Transverse colon (tissue), 4 donors: ENCODE data around the gene TAS1R2. TPM values are rescaled to one million over a fixed set of nuclear protein-coding genes. Genes with fewer than 3 reads are reported as not detected.

ENCODE experiments used
- DNase-seq: peaks from one replicate; pipeline ENCODE4 v3.0.0-alpha.2; 2019
- H3K27ac ChIP-seq, 4 donors: fragments of 200-600 bp; sonication (generic); 2 replicates each; pipeline ENCODE4 v1.5.1; 2016 to 2018; ENCODE audit warnings: inconsistent platforms in 4 of 4
- H3K27me3 ChIP-seq: fragments of 200-600 bp; sonication (generic); 2 replicates; pipeline ENCODE4 v1.5.1; 2017; ENCODE audit warnings: inconsistent platforms
- H3K36me3 ChIP-seq, 4 donors: fragments of 200-600 bp; sonication (generic); 2 replicates each; pipeline ENCODE4 v1.5.1; 2017 to 2019; ENCODE audit warnings: inconsistent platforms in 4 of 4
- H3K4me1 ChIP-seq, 4 donors: fragments of 200-600 bp; sonication (generic); 2 replicates each; pipeline ENCODE4 v1.5.1; 2017 to 2020; ENCODE audit warnings: inconsistent platforms in 4 of 4
- H3K4me3 ChIP-seq, 4 donors: fragments of 200-600 bp; sonication (generic); 1 replicate in 1 of 4; 2 replicates in 3 of 4; pipeline versions ENCODE4 v1.5.1 to v1.6.1; 2017 to 2019; ENCODE audit warnings: inconsistent platforms in 4 of 4
- H3K9me3 ChIP-seq, 2 donors: fragments of 200-600 bp; sonication (generic); 2 replicates each; pipeline ENCODE4 v1.5.1; 2017 to 2019; ENCODE audit warnings: inconsistent platforms in 2 of 2
- EP300 ChIP-seq: sonication (generic); formaldehyde crosslinking; IDR thresholded peaks from one replicate; pipeline ENCODE4 v1.6.1; 2017; ENCODE audit warnings: antibody characterized with exemption, low read depth
- POLR2A ChIP-seq: fragments of 450-650 bp; IDR thresholded peaks from one replicate; pipeline ENCODE4 v1.6.1; 2016; ENCODE audit warnings: antibody characterized with exemption, mild to moderate bottlenecking, moderate library complexity
- POLR2AphosphoS5 ChIP-seq, 3 donors: sonication (generic); formaldehyde crosslinking; IDR thresholded peaks; one replicate each; pipeline ENCODE4 v1.6.1; 2016; ENCODE audit warnings: antibody characterized with exemption in 3 of 3
- WGBS, 2 donors: methylation state at CpG; one replicate each; pipeline ENCODE4 v1.1.5; 2018; ENCODE audit warnings: low coverage in 1 of 2; 5-methylcytosine and 5-hydroxymethylcytosine counted together
- in situ Hi-C, 4 donors: fragments of 200-750 bp; cut with MboI; loops; one replicate each; pipeline versions ENCODE4 v1.15.0 to v1.15.1; 2017; ENCODE audit warnings: low sequenced_read_pairs in 3 of 4, low pct_ligation_motif_present in 1 of 4, low pct_unique_long_range_greater_than_20kb in 1 of 4
- intact Hi-C: fragments of 100-400 bp; cut with DNase I; formaldehyde crosslinking; loops from one replicate; pipeline ENCODE4 v1.15.1; 2023; ENCODE audit warnings: low total_unique reads
- total RNA-seq, 4 donors: library from RNA; depleted of rRNA; stranded (reverse); fragments of >200 nt; gene quantifications; one replicate each; pipeline ENCODE4 v1.1.0, GENCODE V29; 2016
- TF ChIP-seq, protein P1 (sequence below), 5 experiments: fragments of 200-600 bp in 3 of 5; fragments of 450-650 bp in 2 of 5; sonication (generic) in 3 of 5; IDR thresholded peaks; 1 replicate in 2 of 5; 2 replicates in 3 of 5; pipeline ENCODE4 v1.5.1; 2016 to 2017; ENCODE audit warnings: antibody characterized with exemption in 5 of 5, inconsistent platforms in 3 of 5, mild to moderate bottlenecking in 2 of 5, moderate library complexity in 1 of 5

TAS1R2 gene
- total RNA-seq, 4 donors from 2014 or later, result not detected

DNA sequence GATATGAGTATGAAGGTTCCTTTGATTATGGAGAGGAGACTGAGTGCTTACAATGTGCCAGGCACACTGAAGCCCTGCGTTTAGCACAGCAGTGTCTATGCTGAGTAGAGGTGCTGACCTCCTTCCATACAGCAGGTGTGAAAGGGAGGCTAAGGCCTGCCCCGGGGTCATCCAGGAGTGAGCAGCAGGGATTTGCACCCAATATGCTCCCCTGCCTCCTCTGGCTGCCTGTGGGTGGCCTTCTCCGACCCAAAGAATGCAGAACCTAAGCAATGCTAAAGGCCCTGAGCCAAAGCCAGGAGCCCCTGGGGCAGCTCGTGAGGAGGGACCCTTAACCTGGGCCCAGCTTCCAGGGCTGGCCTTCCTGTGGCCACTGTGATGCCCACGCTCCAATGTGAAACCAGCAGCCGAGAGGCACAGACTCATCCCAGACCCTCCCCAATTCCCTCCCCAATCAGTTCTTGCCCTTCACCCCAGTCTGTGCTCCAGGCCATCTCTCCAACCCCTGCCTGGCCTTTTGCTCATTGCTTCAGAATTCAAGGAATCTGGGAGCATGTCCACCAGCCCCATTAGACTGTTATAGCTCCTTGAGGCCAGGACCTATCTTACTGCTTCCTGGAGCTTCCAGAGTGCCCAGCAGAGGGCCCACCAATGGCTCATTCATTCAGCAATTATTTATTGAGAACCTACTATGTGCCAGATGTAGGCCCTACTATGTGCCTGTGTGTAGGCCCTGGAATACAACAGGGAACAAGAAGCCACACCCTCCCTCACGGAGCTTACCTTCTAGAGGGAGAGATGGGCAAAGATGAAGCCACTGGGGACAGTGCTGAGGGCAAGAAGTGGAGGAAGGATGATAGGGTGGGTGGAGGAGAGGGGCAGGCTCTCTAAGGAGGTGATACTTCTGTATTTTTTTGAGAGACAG, 53.3 kb downstream of the TAS1R2 start:
- H3K4me1 ChIP-seq, result no peaks in the 10 kb centered on the region
- H3K27me3 ChIP-seq, result peaks cover 19% of the 10 kb centered on the region
- no peaks in the 10 kb centered on the region for H3K36me3 ChIP-seq
- no peak for DNase-seq
- TF ChIP-seq EP300 (no peak), POLR2AphosphoS5 (IDR thresholded peaks at IDR 0.05) (no peak), POLR2A (no peak)
- TF ChIP-seq, protein P1, sequence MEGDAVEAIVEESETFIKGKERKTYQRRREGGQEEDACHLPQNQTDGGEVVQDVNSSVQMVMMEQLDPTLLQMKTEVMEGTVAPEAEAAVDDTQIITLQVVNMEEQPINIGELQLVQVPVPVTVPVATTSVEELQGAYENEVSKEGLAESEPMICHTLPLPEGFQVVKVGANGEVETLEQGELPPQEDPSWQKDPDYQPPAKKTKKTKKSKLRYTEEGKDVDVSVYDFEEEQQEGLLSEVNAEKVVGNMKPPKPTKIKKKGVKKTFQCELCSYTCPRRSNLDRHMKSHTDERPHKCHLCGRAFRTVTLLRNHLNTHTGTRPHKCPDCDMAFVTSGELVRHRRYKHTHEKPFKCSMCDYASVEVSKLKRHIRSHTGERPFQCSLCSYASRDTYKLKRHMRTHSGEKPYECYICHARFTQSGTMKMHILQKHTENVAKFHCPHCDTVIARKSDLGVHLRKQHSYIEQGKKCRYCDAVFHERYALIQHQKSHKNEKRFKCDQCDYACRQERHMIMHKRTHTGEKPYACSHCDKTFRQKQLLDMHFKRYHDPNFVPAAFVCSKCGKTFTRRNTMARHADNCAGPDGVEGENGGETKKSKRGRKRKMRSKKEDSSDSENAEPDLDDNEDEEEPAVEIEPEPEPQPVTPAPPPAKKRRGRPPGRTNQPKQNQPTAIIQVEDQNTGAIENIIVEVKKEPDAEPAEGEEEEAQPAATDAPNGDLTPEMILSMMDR (IDR thresholded peaks at IDR 0.05), result no peak
- 72% methylated on average over 7 of the region's 7 CpGs; no CpG with 5 or more reads in 1 of the 2 donors for WGBS, 2 donors
- in situ Hi-C loops, result no loop called here
- H3K27ac ChIP-seq, result no peak overlapping the region
- H3K4me3 ChIP-seq, result no peak overlapping the region
- H3K9me3 ChIP-seq, result no peaks in the 10 kb centered on the region
- intact Hi-C loops, result no loop called here

DNA sequence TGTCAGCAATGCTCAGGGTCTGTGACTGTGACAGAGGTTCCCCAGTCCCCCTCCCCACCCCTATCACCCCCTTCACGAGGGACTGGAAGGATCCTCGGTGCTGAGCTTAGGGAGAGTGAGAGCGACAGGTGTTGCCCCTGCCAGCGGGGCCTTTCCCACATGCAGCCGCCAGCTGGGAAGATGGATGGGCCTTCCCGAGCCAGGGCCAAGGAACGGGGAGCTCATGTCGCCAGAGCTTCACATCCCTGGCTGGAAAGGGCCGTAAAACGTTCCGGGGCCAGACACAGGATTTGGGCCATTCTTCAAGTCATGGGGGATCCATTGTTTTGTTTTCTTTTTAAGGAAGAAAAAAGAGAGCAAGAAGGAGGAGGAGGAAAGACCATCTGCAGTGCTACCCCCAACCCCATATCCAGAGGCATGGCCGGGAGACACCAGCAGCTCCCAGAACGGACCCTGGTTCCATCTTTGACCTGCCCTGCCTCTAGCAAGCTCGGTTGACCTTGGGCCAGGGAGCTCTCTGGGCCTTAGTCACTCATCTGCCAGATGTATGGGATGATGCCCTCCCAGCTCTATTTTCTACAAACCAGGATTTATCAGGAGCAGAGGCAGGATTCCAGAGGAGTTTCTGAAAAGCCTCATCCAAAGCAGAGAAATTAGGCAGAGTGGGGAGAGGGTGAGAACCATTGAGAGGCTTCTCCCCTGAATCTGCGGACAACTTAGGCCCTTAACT, 54.1 kb downstream of the TAS1R2 start:
- 45 to 60% methylated on average over 3 to 15 of the region's 15 CpGs for WGBS, 2 donors
- no peaks in the 10 kb centered on the region for H3K9me3 ChIP-seq
- H3K36me3 ChIP-seq, result no peaks in the 10 kb centered on the region
- no peak for DNase-seq
- in situ Hi-C loops (no loop called here), intact Hi-C loops (no loop called here)
- H3K4me3 ChIP-seq, result no peak overlapping the region
- peaks cover 19% of the 10 kb centered on the region for H3K27me3 ChIP-seq
- H3K27ac ChIP-seq, result no peak overlapping the region
- TF ChIP-seq EP300 (no peak), POLR2AphosphoS5 (IDR thresholded peaks at IDR 0.05) (no peak), POLR2A (no peak)
- TF ChIP-seq, protein P1 (IDR thresholded peaks at IDR 0.05), result no peak
- H3K4me1 ChIP-seq, result no peaks in the 10 kb centered on the region

- intact Hi-C loops, result no loop called here
- no peak for TF ChIP-seq EP300
- TF ChIP-seq, protein P1 (IDR thresholded peaks at IDR 0.05), result no peak
- TF ChIP-seq POLR2A, result no peak
- TF ChIP-seq POLR2AphosphoS5 (IDR thresholded peaks at IDR 0.05), result no peak
- DNase-seq, result no peak
- H3K36me3 ChIP-seq, result no peaks in the 10 kb centered on the region
- no peak overlapping the region for H3K27ac ChIP-seq
- H3K27me3 ChIP-seq, result peaks cover 13% of the 10 kb centered on the region
- WGBS, 2 donors, result 51% methylated on average over 10 of the region's 10 CpGs; no CpG with 5 or more reads in 1 of the 2 donors
- H3K4me3 ChIP-seq, result no peak overlapping the region
- H3K9me3 ChIP-seq, result no peaks in the 10 kb centered on the region
- in situ Hi-C loops, result no loop called here
- no peaks in the 10 kb centered on the region for H3K4me1 ChIP-seq
These were observed 55.6 kb downstream of the TAS1R2 start for GRCh38 chr1:18803851-18804250.

DNA sequence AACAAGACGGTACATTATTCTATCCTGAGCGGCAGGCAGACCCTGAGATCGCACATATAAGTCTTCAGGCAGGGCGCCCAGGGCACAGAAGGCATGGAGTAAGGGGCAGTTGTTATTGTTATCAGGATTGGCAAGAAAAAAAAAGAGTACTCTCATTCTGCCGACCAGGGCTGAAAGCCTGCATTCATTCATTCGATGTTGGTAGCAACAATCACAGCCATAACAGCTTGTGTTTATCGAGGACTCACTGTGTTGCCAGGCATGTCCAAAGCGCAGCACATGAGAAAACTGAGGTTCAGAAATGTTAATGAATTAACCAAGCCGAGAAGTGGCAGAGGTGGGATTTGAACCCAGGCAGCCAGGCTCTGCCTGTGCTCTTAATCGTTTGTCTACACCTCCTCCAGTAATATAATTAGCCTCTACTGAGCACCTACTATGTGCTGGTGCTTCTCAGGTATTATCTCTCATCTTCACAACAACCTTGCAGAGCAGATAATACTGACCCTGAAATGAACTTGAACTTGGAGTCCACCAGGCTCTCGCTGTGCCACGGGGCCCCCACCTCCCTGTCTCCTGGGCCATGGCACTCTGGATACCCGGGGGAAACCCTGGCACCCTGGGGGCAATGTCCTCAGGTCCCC, 56.2 kb downstream of the TAS1R2 start:
- Histone ChIP-seq H3K4me1 (no peaks in the 10 kb centered on the region), H3K27ac (no peak overlapping the region), H3K27me3 (peaks cover 9% of the 10 kb centered on the region), H3K36me3 (no peaks in the 10 kb centered on the region), H3K9me3 (no peaks in the 10 kb centered on the region), H3K4me3 (no peak overlapping the region)
- WGBS, 2 donors, result 50 to 65% methylated on average over 4 to 13 of the region's 13 CpGs
- DNase-seq, result no peak
- TF ChIP-seq POLR2A, result no peak
- TF ChIP-seq, protein P1 (IDR thresholded peaks at IDR 0.05), result no peak
- TF ChIP-seq EP300, result no peak
- no peak for TF ChIP-seq POLR2AphosphoS5 (IDR thresholded peaks at IDR 0.05)
- intact Hi-C loops, result no loop called here
- in situ Hi-C loops, result no loop called here
